ENCODE data around the gene ATP10B.

Gene ATP10B

GRCh38 chr5:160626322-160626721 lies 225.7 kb downstream of the ATP10B start:
- no peak for DNase-seq

GRCh38 chr5:160621526-160621925 lies 230.5 kb downstream of the ATP10B start:
- DNase-seq, result no peak

GRCh38 chr5:160620401-160620800 lies 231.6 kb downstream of the ATP10B start:
- no peak for DNase-seq

GRCh38 chr5:160619381-160619780 lies 232.6 kb downstream of the ATP10B start:
- DNase-seq, result no peak

GRCh38 chr5:160618286-160618685 lies 233.7 kb downstream of the ATP10B start:
- DNase-seq, result no peak

GRCh38 chr5:160616712-160617497 lies 235.1 kb downstream of the ATP10B start:
- DNase-seq, result no peak

GRCh38 chr5:160614136-160614535 lies 237.9 kb downstream of the ATP10B start:
- no peak for DNase-seq

GRCh38 chr5:160605266-160605665 lies 246.7 kb downstream of the ATP10B start:
- no peak for DNase-seq

- DNase-seq, result no peak
These were observed 247.5 kb downstream of the ATP10B start for GRCh38 chr5:160604484-160604883.

GRCh38 chr5:160602744-160603143 lies 249.3 kb downstream of the ATP10B start:
- DNase-seq, result no peak

GRCh38 chr5:160601046-160601445 lies 251.0 kb downstream of the ATP10B start:
- DNase-seq, result no peak

GRCh38 chr5:160573318-160573717 lies 278.7 kb downstream of the ATP10B start:
- no peak for DNase-seq

- no peak for DNase-seq
These were observed 284.8 kb downstream of the ATP10B start for GRCh38 chr5:160567031-160567705.

- DNase-seq, result no peak
These were observed 286.6 kb downstream of the ATP10B start for GRCh38 chr5:160565376-160565775.

- no peak for DNase-seq
These were observed 295.2 kb downstream of the ATP10B start for GRCh38 chr5:160556846-160557245.

- no peak for DNase-seq
These were observed 295.9 kb downstream of the ATP10B start for GRCh38 chr5:160555971-160556631.

- DNase-seq, result no peak
These were observed 296.4 kb downstream of the ATP10B start for GRCh38 chr5:160555581-160555970.

GRCh38 chr5:160550075-160550474 lies 301.9 kb downstream of the ATP10B start:
- DNase-seq, result no peak

GRCh38 chr5:160548949-160549645 lies 302.9 kb downstream of the ATP10B start:
- DNase-seq, result no peak

GRCh38 chr5:160547872-160548271 lies 304.1 kb downstream of the ATP10B start:
- no peak for DNase-seq

- no peak for DNase-seq
These were observed 304.9 kb downstream of the ATP10B start for GRCh38 chr5:160547061-160547460.

- no peak for DNase-seq
These were observed 306.2 kb downstream of the ATP10B start for GRCh38 chr5:160545832-160546231.

- DNase-seq, result no peak
These were observed 308.6 kb downstream of the ATP10B start for GRCh38 chr5:160543395-160543794.

All from activated CD4-positive, CD25-positive, alpha-beta regulatory T cell (primary cell).